Stimulated activated naive CD8-positive, alpha-beta T cell treated with anti-CD3 and anti-CD28 coated beads, Interleukin-15, amount 100 ng/mL, for 72 hours (primary cell): ENCODE measurements around the gene ANKRD11.
A peak's percentile ranks its signal among the peaks of the same experiment; 100 is the strongest.

ENCODE experiments used
- ATAC-seq: fragments of 150-1000 bp; cut with Tn5 transposase; 2 replicates; pipeline ENCODE4 v1.10.0; 2021; ENCODE audit warnings: mild to moderate bottlenecking, moderate library complexity
- DNase-seq, 2 donors: peaks; one replicate each; pipeline ENCODE4 v3.0.0; 2021 to 2022
- H3K27ac Mint-ChIP-seq, 2 donors: one replicate each; pipeline ENCODE4 v1.8.0; 2022; ENCODE audit warnings: mild to moderate bottlenecking in 2 of 2, mixed read lengths in 2 of 2, moderate library complexity in 2 of 2
- H3K27me3 Mint-ChIP-seq: one replicate; pipeline ENCODE4 v1.8.0; 2022; ENCODE audit warnings: mixed read lengths
- H3K4me1 Mint-ChIP-seq: one replicate; pipeline ENCODE4 v1.8.0; 2022; ENCODE audit warnings: mild to moderate bottlenecking, mixed read lengths
- H3K4me3 Mint-ChIP-seq, 2 donors: one replicate each; pipeline ENCODE4 v1.8.0; 2022; ENCODE audit warnings: mild to moderate bottlenecking in 2 of 2, mixed read lengths in 2 of 2, moderate library complexity in 1 of 2
- H3K9me3 Mint-ChIP-seq, 2 donors: one replicate each; pipeline ENCODE4 v1.8.0; 2022; ENCODE audit warnings: mixed read lengths in 2 of 2

ANKRD11 gene

DNA sequence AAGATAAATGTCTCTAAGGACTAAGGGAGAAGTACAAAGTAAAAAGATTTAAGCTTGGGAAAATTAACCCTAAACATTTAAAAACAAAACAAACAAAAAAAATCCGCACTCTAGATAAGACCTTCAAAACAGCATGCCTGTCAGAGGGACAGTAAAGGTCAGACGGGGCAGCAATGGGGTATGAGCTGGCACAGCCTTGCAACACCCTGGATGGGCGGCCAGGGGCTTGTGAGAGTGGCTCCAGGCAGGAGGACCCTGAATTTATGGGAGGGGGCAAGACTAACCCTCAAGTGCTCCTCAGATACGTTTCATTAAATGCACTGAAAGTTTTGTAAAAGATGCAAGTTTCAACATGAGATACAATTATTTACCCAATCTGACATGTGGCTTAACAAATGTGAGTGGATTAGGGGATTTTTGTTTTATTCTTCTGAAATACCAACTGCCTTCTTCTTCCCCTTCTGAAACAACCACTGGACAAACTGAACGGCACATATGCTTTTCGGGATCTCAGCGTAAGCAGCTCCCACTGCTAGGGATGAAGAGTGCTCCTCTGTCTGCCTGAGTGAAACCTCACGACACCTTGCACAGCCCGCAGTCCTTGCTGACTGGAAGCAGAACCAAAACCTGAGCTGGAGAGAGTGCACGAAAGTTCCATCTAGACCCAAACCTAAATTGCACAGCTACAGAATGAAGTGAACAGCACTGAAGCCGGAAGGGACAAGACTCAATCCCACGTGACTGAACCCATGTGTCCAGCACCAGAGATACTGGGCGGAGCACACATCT lies 128.4 kb downstream of the ANKRD11 start:
- Mint-ChIP-seq H3K27ac (peak overlapping the region; percentile 61 to 80), H3K4me3 (peak overlapping the region; percentile 79 to 84), H3K9me3 (no peaks in the 10 kb centered on the region), H3K27me3 (no peaks in the 10 kb centered on the region), H3K4me1 (peaks cover 100% of the 10 kb centered on the region)
- ATAC-seq (no peak), DNase-seq (peak in 1 of 2 donors; percentile 29)

DNA sequence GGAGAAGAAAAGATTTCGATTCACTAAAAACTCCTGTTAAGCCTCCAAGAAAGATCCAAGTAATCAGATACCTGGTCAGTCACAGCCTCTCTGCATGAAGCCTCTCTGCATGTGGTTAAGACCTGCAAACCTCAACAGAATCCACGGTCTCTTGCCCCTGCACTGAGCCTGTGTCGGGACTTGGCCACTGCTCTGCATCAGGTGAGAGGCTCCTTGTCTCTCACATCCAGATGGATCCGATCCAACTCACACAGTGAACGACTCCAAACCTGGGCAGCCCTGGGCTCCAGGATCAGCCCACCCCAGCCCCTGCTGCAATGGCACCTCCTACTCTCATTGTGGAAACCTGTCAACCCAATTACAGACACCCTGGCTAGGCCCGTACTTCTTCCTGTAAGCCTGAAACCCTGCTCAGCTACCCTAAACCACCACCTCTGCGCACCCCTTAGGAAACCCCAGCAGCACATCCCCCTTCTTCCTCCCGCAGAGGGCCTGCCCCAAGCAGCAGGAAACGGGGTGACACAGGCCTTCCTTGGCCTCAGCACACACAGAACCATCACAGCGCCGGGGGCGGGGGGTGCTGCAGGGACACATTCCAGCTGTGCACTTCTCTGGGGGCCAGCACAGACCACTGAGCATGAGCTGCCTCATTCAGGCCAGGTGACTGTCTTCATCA lies 129.5 kb downstream of the ANKRD11 start:
- Mint-ChIP-seq H3K4me1 (peaks cover 100% of the 10 kb centered on the region), H3K9me3 (no peaks in the 10 kb centered on the region), H3K27ac (peak overlapping the region; percentile 80 to 84), H3K4me3 (peak overlapping the region; percentile 79 to 84), H3K27me3 (no peaks in the 10 kb centered on the region)
- DNase-seq, result peak; percentile 77 to 91
- peak; percentile 94 for ATAC-seq

DNA sequence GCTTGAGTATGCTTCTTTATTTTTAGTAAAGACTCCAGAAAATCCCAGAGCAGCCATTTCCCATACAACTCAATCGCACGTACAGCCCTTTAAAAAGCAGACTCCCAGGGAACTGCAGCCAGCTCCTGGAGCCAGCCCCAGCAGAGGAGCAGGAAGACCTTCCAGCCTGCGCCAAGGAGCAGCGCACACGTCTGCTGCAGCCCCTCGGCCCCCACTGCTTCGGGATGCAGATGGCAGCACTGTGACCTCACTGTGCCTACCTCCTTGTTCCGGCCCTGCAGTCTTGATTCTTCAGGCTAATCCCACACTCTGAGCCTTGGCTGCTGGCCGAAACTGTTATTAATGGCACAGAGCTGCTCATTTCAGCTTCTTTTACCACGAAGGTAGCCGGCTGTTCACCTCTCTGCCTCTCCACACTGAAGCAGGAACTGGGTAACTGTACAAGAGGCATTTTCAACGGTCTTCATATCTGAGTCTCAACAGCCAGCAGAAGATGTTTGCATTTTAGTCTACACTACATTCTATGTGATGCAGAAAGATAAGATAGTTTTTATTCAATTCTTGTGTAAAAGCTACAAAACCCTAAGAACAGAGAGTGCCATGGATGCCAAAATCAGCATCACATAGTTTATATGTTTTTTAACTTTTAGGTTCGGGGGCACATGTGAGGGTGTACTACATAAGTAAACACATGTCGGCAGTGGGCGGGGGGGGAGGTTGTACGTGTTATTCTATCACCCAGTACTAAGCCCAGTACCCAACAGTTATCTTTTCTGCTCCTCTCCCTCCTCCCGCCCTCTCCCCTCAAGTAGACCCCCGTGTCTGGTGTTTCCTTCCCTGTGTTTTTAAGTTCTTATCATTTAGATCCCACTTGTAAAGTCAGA lies 130.9 kb downstream of the ANKRD11 start:
- ATAC-seq (no peak), DNase-seq (no peak)
- Mint-ChIP-seq H3K4me3 (peak overlapping the region; percentile 79 to 84), H3K9me3 (no peaks in the 10 kb centered on the region), H3K4me1 (peaks cover 100% of the 10 kb centered on the region), H3K27me3 (no peaks in the 10 kb centered on the region), H3K27ac (peak overlapping the region in 1 of 2 donors; percentile 74)

DNA sequence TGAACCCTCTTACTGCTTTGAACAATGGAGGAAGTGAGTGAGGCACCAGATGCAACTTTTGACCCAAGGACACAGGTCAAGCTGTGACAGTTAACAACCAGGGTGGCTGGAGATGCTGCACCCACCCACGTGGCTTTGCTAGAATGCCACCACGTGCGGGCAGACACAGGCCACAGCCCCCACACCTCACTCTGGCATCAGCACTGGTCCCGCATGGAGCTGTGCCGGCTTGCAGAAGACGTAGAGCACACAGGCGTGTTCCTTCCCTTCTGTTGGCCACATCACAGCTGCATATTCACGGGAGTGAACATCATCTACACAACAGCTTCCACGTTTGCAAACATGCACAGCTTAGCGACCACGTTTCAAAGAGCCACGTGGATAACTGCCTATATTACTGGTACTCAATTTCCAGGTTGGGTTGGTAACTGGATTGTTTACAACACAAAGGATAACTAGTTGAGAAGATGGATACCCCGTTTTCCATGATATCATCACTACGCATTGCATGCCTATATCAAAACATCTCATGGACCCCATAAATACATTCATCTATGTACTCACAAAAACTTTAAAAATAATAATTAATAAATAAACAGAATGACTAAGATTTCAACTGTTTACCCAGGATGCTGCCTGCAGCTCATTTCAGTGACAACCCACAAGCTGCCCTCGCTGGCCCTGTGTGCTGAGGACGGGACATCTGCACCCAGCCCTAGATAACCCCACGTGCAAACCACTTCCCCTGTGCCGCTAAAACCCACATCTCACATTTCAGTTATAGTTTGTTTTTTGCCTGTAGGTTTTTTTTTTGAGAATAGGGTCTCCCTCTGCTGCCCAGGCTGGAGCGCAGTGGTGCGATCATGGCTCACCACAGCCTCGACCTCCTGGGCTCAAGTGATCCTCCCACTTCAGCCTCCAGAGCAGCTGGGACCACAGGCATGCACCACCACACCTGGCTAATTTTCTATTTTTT lies 132.0 kb downstream of the ANKRD11 start:
- Mint-ChIP-seq H3K27ac (peak overlapping the region in 1 of 2 donors; percentile 82), H3K4me3 (peak overlapping the region; percentile 79 to 84), H3K9me3 (no peaks in the 10 kb centered on the region), H3K27me3 (no peaks in the 10 kb centered on the region), H3K4me1 (peaks cover 100% of the 10 kb centered on the region)
- peak; percentile 43 for ATAC-seq
- peak; percentile 43 to 54 for DNase-seq

DNA sequence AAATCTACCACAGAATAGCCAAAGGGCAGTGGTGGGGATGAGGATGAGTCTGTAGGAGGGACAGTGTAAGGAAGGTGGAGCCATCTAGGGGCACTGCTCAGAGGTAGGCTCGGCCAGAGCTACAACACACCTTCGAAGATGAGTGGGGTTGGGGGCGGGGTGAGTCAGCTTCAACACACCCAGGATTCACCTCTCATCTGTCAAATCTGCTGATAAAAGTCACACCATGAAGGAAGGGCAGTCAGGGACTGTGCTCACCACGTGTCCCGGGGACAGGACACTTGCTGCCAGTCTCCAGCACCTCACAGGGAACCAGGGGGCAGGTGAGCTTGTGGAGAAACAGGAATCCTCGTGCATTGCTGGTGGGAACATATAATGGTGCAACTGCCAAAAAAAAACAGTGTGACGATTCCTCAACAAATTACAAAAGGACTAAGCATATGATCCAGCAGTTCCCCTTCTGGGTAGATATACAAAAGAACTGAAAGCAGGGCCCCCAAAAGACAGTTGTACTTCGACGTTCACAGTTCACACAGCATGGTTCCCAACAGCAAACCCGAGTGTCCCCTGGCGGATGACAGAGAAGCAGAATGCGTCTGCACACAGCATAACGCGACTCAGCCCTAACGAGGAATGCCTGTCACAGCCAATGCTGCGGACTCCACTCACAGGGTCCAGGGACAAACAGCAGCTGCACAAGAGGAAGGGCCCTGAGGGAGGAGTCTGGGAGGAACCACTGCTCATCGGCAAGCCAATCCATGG lies 133.1 kb downstream of the ANKRD11 start:
- Mint-ChIP-seq H3K4me3 (peak overlapping the region; percentile 63 to 79), H3K27ac (peak overlapping the region; percentile 36 to 85), H3K9me3 (no peaks in the 10 kb centered on the region), H3K27me3 (no peaks in the 10 kb centered on the region), H3K4me1 (peaks cover 100% of the 10 kb centered on the region)
- DNase-seq (peak; percentile 36 to 50), ATAC-seq (peak; percentile 51)

DNA sequence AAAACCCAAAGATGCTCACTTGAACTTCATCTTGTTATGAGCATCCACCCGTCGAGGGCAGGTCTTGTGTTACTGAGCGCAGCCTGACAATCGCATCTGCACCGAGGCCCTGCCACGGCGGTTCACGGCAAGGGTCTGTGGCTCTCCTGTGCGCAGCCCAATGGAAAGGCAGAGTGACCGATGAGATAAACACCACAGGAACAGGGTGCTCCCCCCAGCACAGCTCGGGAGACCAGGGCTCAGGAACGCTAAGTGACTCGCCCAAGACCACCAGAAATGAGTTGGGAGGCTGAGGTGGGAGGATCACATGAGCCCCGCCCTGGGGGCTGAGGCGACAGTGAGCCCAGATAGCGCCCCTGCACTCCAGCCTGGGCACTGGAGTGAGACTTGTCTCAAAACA lies 134.7 kb downstream of the ANKRD11 start:
- peak overlapping the region in 1 of 2 donors; percentile 19 for H3K27ac Mint-ChIP-seq
- no peaks in the 10 kb centered on the region for H3K9me3 Mint-ChIP-seq
- no peak for ATAC-seq
- H3K27me3 Mint-ChIP-seq, result no peaks in the 10 kb centered on the region
- no peak for DNase-seq
- H3K4me1 Mint-ChIP-seq, result peaks cover 100% of the 10 kb centered on the region
- no peak overlapping the region for H3K4me3 Mint-ChIP-seq

DNA sequence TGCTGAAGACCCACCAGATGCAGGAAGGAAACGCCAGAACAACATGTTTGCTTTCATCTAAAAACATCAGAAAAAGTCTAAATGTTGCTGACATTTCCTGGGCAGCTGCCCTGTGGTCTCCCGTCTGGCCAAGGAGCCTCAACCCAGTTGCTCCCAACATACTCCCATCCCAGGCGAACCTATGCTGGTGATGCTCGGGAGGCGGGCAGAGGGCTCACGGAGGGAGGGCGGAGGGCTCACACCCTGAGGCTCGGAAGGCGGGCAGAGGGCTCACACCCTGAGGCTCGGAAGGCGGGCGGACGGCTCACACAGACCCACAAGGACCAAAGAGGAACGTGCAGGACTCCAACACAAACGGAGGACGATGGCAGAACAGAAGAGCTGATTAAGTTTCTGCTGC lies 135.4 kb downstream of the ANKRD11 start:
- no peak for ATAC-seq
- Mint-ChIP-seq H3K4me3 (no peak overlapping the region), H3K27me3 (no peaks in the 10 kb centered on the region), H3K27ac (no peak overlapping the region), H3K4me1 (peaks cover 100% of the 10 kb centered on the region), H3K9me3 (no peaks in the 10 kb centered on the region)
- no peak for DNase-seq

DNA sequence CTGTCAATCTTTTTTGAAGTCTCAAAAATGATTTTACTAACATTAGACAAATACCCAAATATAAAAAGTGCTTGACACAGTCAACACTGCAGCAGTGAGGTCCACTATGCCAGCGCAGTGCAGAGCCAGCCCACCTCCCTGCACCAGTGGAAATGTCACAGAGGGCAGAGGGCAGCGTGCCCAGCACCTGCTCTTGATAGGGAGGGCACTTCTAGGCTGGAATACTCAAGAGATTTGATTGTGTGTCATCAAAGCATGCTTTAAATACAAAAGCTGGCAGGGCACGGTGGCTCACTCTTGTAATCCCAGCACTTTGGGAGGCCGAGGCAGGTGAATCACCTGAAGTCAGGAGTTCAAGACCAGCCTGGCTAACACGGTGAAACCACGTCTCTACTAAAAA lies 136.0 kb downstream of the ANKRD11 start:
- H3K27me3 Mint-ChIP-seq, result no peaks in the 10 kb centered on the region
- H3K27ac Mint-ChIP-seq, result peak overlapping the region in 1 of 2 donors; percentile 6

DNA sequence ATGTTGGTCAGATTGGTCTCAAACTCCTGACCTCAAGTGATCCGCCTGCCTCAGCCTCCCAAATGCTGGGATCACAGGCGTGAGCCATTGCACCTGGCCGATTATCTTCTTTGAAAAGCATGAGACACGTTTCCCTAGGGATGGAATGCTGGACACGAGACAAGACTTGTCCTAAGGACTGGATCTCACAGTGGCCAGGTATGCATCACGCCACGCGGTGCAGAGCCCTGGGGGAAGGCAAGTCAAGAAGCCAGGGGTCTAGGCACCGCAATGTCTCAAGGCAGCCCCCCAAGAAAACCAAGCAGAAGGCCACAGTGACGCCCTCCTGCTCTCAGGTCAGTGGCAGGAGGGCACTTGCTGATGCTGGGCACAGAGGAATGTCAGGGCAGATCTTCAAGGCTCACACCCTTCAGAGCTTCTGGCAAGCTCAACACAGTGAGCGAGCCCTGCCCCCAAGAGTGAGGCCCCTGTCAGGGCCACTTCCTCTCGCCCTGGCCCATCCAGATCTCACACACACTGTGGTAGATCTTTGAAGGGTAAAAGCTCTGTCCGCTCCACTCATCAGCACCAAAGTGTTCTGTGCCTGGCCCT lies 138.2 kb downstream of the ANKRD11 start:
- Mint-ChIP-seq H3K9me3 (no peaks in the 10 kb centered on the region), H3K4me1 (peaks cover 100% of the 10 kb centered on the region), H3K27me3 (no peaks in the 10 kb centered on the region), H3K27ac (peak overlapping the region in 1 of 2 donors; percentile 1), H3K4me3 (peak overlapping the region in 1 of 2 donors; percentile 17)
- ATAC-seq (peak; percentile 28), DNase-seq (no peak)

More for the DNA sequence above, 136.0 kb downstream of the ANKRD11 start:
- H3K4me1 Mint-ChIP-seq, result peaks cover 100% of the 10 kb centered on the region
- ATAC-seq, result no peak
- H3K4me3 Mint-ChIP-seq, result no peak overlapping the region
- no peaks in the 10 kb centered on the region for H3K9me3 Mint-ChIP-seq
- no peak for DNase-seq

DNA sequence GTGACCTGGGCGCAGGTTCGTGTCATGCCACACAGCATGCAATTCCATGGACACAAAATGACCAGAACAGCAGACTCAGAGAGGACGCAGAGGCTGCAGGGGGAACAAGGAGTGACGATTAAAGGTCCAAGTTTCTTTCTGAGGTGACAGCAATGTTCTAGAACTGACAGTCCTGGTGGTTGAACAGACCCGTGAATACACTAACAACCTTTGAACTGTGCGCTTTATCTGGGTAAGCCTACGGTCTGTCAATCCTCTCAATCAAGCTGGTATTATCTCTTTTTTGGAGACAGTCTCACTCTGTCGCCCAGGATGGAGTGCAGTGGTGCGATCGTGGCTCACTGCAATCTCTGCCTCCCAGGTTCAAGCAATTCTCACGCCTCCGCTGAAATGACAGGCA lies 138.7 kb downstream of the ANKRD11 start:
- DNase-seq (no peak), ATAC-seq (no peak)
- H3K27me3 Mint-ChIP-seq, result no peaks in the 10 kb centered on the region
- peaks cover 100% of the 10 kb centered on the region for H3K4me1 Mint-ChIP-seq
- H3K27ac Mint-ChIP-seq, result peak overlapping the region in 1 of 2 donors; percentile 1
- H3K4me3 Mint-ChIP-seq, result no peak overlapping the region
- no peaks in the 10 kb centered on the region for H3K9me3 Mint-ChIP-seq

DNA sequence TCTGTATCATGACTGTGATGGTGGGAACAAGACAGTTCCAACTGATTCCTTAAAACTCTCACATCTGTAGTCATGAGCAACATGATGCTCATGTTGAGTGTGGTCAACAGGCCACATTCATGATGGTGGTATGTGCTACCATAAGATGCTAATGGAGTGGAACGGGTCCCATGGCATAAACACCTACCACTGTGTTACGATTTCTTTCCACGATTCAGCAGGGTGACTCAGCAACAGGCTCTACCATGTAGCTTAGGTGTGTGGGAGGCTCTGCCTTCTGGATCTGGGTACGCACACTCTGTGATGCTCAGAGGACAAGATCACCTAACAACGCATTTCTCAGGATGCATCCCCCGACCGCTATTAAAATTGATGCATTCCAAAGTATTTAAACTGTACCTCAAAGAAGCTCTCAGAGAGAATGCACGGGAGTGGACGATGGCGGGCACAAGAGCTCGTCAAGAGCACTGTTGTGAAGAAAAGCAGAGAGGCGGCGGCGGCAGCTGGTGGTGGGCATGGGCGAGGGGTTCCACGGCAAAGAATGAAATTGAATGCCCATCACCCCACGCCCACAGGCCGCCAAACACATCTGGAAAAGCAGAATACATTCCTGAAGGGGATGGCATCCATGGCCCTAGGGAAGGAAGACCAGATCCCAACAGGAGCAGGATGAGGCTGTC lies 139.5 kb downstream of the ANKRD11 start:
- no peaks in the 10 kb centered on the region for H3K27me3 Mint-ChIP-seq
- peak; percentile 83 for ATAC-seq
- peak overlapping the region; percentile 7 to 75 for H3K27ac Mint-ChIP-seq
- H3K4me1 Mint-ChIP-seq, result peaks cover 100% of the 10 kb centered on the region
- H3K9me3 Mint-ChIP-seq, result no peaks in the 10 kb centered on the region
- peak in 1 of 2 donors; percentile 53 for DNase-seq
- H3K4me3 Mint-ChIP-seq, result peak overlapping the region; percentile 2 to 69

DNA sequence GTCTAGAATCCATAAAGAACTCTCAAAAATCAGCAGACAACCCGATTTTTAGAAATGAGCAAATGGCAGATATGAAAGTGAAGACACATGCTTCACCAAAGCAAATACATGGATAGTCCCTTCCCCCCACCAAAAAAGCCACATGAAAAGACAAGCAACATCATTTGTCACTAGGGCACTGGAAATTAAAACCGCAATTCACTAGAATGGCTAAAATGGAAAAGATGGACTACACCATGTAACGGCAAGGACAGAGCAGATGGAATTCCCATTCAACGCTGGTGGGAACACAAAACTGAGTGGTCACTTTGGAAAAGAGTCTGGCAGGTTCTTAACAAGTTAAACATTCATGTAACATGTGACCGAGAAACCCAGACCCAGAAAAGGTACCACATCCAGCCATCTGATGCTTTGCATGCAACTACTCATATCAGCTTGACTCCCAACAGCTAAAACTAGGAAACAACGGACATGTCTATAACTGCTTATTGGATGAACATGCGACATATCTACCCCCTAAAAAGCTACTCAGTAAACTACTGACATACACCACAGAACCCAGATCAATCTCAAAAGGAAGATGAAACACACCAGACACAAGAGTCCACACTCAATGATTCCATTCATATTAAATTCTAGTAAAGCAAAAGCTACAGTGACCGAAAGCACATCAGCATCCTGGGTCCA lies 140.3 kb downstream of the ANKRD11 start:
- peak; percentile 54 for DNase-seq
- peak; percentile 76 for ATAC-seq
- Mint-ChIP-seq H3K27me3 (no peaks in the 10 kb centered on the region), H3K4me3 (peak overlapping the region; percentile 69 to 74), H3K27ac (peak overlapping the region; percentile 75 to 84), H3K9me3 (no peaks in the 10 kb centered on the region), H3K4me1 (peaks cover 100% of the 10 kb centered on the region)

DNA sequence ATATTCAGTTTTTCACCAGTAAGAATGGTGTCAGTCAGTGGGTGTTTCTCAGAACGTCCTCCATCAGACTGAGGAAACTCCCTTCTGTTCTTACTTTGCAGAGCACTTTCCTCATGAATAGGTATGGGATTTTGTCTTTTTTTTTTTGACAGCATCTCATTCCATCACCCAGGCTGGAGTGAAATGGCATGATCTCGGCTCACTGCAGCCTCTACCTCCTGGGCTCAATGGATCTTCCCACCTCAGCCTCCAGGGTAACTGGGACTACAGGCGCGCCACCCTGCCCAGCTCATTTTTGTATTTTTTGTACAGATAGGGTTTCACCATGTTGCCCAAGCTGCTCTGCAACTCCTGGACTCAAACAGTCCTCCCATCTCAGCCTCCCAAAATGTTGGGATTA lies 142.6 kb downstream of the ANKRD11 start:
- Mint-ChIP-seq H3K27me3 (no peaks in the 10 kb centered on the region), H3K27ac (no peak overlapping the region), H3K9me3 (no peaks in the 10 kb centered on the region), H3K4me1 (peaks cover 96% of the 10 kb centered on the region), H3K4me3 (peak overlapping the region; percentile 31 to 47)
- DNase-seq (no peak), ATAC-seq (no peak)
